ENCODE results near the gene FXYD6. TPM values are rescaled to one million over a fixed set of nuclear protein-coding genes. Genes with fewer than 3 reads are reported as not detected.

FXYD6 gene
- total RNA-seq, 3 donors from 2014 or later: 16.0 to 25.0 (median 20.3) TPM

GRCh38 chr11:117887431-117888138 is 11.1 kb upstream of the FXYD6 start:
- Histone ChIP-seq H3K27me3 (no peaks in the 10 kb centered on the region), H3K36me3 (no peaks in the 10 kb centered on the region), H3K27ac (no peak overlapping the region), H3K4me3 (no peak overlapping the region), H3K4me1 (no peaks in the 10 kb centered on the region), H3K9me3 (no peaks in the 10 kb centered on the region)
- no peak for TF ChIP-seq POLR2AphosphoS5 (IDR thresholded peaks at IDR 0.05)
- TF ChIP-seq POLR2A (IDR thresholded peaks at IDR 0.05): no peak
- TF ChIP-seq CTCF (IDR thresholded peaks at IDR 0.05): no peak
- DNase-seq (ENCODE audit: low spot score in 2 of 2): peak in 1 of 2 donors; percentile 41
- intact Hi-C loops (cut with DNase I; ENCODE audit: low total_unique reads): no loop called here

GRCh38 chr11:117885777-117886176 is 9.3 kb upstream of the FXYD6 start:
- H3K27me3 ChIP-seq: no peaks in the 10 kb centered on the region
- peak in 1 of 2 donors; percentile 18 for DNase-seq (ENCODE audit: low spot score in 2 of 2)
- peak overlapping the region in 1 of 2 donors; percentile 57 for H3K27ac ChIP-seq
- no peaks in the 10 kb centered on the region for H3K9me3 ChIP-seq
- H3K4me3 ChIP-seq: peak overlapping the region in 1 of 3 donors; percentile 32
- intact Hi-C loops (cut with DNase I; ENCODE audit: low total_unique reads): no loop called here
- H3K36me3 ChIP-seq: no peaks in the 10 kb centered on the region
- H3K4me1 ChIP-seq: no peaks in the 10 kb centered on the region
- no peak for TF ChIP-seq CTCF (IDR thresholded peaks at IDR 0.05)

GRCh38 chr11:117884994-117885393 is 8.5 kb upstream of the FXYD6 start:
- Histone ChIP-seq H3K27me3 (no peaks in the 10 kb centered on the region), H3K9me3 (no peaks in the 10 kb centered on the region), H3K4me1 (no peaks in the 10 kb centered on the region), H3K27ac (peak overlapping the region in 1 of 2 donors; percentile 57), H3K4me3 (no peak overlapping the region), H3K36me3 (no peaks in the 10 kb centered on the region)
- intact Hi-C loops (cut with DNase I; ENCODE audit: low total_unique reads): no loop called here
- DNase-seq (ENCODE audit: low spot score in 2 of 2): peak; percentile 13 to 27
- TF ChIP-seq POLR2AphosphoS5 (IDR thresholded peaks at IDR 0.05) (no peak), CTCF (IDR thresholded peaks at IDR 0.05) (no peak), POLR2A (IDR thresholded peaks at IDR 0.05) (no peak)

GRCh38 chr11:117883063-117883462 is 6.6 kb upstream of the FXYD6 start:
- Histone ChIP-seq H3K36me3 (no peaks in the 10 kb centered on the region), H3K27me3 (peaks cover 0 to 3% of the 10 kb centered on the region in 2 donors), H3K4me3 (no peak overlapping the region), H3K27ac (no peak overlapping the region), H3K9me3 (no peaks in the 10 kb centered on the region), H3K4me1 (no peaks in the 10 kb centered on the region)
- TF ChIP-seq POLR2AphosphoS5 (IDR thresholded peaks at IDR 0.05) (no peak), POLR2A (IDR thresholded peaks at IDR 0.05) (no peak), CTCF (IDR thresholded peaks at IDR 0.05) (no peak)
- intact Hi-C loops (cut with DNase I; ENCODE audit: low total_unique reads): no loop called here
- peak in 1 of 2 donors; percentile 2 for DNase-seq (ENCODE audit: low spot score in 2 of 2)

GRCh38 chr11:117882311-117882905 is 6.0 kb upstream of the FXYD6 start:
- no peak for TF ChIP-seq POLR2A (IDR thresholded peaks at IDR 0.05)
- TF ChIP-seq CTCF (IDR thresholded peaks at IDR 0.05): no peak
- no peak for TF ChIP-seq POLR2AphosphoS5 (IDR thresholded peaks at IDR 0.05)
- Histone ChIP-seq H3K4me3 (no peak overlapping the region), H3K27ac (no peak overlapping the region), H3K4me1 (no peaks in the 10 kb centered on the region), H3K36me3 (no peaks in the 10 kb centered on the region), H3K27me3 (peaks cover 0 to 3% of the 10 kb centered on the region in 2 donors), H3K9me3 (no peaks in the 10 kb centered on the region)
- peak in 1 of 2 donors; percentile 8 for DNase-seq (ENCODE audit: low spot score in 2 of 2)
- intact Hi-C loops (cut with DNase I; ENCODE audit: low total_unique reads): no loop called here

All from breast epithelium (tissue), 4 donors.